Measurements from ENCODE around the gene EDDM13. TPM values are rescaled to one million over a fixed set of nuclear protein-coding genes. Genes with fewer than 3 reads are reported as not detected.

The EDDM13 gene
- total and polyA plus RNA-seq, 10 of the 15 experiments (the other 5 are each of a cell fraction or from before 2014, with no cell fraction given), result 0.15 to 0.37 TPM; not detected in 8

DNA sequence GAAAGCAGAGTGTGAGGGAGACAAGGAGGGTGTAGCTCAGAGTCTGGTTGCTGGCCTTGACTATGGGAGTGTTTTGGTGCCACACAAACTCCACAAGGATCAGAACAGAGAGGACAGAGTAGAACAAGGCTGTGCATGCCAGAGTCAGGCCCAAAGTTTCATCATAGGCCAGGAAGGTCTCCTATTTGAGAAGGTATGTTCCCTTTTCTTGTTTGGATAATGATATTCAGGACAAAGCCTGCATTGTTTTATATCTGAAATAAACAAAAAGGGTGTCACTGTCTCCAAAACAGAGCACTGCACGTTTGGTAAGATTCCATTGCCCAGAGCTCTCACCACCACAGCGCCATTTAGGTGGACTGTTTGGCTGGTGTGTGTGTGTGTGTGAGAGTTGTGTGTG is 45.2 kb downstream of the EDDM13 start (continued):
- TF ChIP-seq, protein P1, sequence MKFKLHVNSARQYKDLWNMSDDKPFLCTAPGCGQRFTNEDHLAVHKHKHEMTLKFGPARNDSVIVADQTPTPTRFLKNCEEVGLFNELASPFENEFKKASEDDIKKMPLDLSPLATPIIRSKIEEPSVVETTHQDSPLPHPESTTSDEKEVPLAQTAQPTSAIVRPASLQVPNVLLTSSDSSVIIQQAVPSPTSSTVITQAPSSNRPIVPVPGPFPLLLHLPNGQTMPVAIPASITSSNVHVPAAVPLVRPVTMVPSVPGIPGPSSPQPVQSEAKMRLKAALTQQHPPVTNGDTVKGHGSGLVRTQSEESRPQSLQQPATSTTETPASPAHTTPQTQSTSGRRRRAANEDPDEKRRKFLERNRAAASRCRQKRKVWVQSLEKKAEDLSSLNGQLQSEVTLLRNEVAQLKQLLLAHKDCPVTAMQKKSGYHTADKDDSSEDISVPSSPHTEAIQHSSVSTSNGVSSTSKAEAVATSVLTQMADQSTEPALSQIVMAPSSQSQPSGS (IDR thresholded peaks at IDR 0.05; ENCODE audit: low read length), result no peak
- TF ChIP-seq NBN (IDR thresholded peaks at IDR 0.05) (no peak), YBX1 (IDR thresholded peaks at IDR 0.05) (no peak), BCL11A (IDR thresholded peaks at IDR 0.05; ENCODE audit: low read depth, low read length) (no peak), CHD1 (IDR thresholded peaks at IDR 0.05; ENCODE audit: low read depth, low read length) (no peak), NFYB (IDR thresholded peaks at IDR 0.05; ENCODE audit: insufficient read depth, low read depth, low read length) (no peak)
- TF ChIP-seq, protein P2, sequence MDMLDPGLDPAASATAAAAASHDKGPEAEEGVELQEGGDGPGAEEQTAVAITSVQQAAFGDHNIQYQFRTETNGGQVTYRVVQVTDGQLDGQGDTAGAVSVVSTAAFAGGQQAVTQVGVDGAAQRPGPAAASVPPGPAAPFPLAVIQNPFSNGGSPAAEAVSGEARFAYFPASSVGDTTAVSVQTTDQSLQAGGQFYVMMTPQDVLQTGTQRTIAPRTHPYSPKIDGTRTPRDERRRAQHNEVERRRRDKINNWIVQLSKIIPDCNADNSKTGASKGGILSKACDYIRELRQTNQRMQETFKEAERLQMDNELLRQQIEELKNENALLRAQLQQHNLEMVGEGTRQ (IDR thresholded peaks at IDR 0.05; ENCODE audit: borderline replicate concordance, low read depth, low read length), result no peak

DNA sequence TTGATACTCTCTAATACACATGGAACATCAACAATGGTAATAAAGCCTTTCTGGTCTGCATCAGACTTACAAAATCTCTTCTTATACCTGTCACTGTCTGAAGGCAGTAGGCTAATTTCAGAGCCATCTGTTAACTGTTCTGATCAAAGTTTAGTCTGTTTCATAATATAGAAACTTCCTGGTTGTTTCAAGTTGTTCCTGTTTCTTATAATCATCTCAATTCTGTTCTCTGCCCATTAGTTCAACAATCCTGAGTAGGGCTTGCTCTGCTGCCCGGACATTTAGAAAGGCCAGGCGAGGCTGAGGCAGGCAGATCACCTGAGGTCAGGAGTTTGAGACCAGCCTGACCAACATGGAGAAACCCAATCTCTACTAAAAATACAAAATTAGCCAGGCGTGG is 47.4 kb downstream of the EDDM13 start:
- TF ChIP-seq, protein P2 (IDR thresholded peaks at IDR 0.05; ENCODE audit: borderline replicate concordance, low read depth, low read length), result no peak
- TF ChIP-seq SREBF2 (IDR thresholded peaks at IDR 0.05; ENCODE audit: low read length), result no peak
- Histone ChIP-seq H3K9ac (ENCODE audit: control insufficient read depth, insufficient read depth, low read length) (no peak overlapping the region), H3K4me1 (ENCODE audit: control insufficient read depth, insufficient read depth, low read length) (no peaks in the 10 kb centered on the region; the same call in 1 of the 2 replicates), H3K4me2 (ENCODE audit: control insufficient read depth, insufficient read depth) (no peak overlapping the region), H3K4me3 (no peak overlapping the region), H3K27me3 (replicated peaks in 1 of 2; ENCODE audit: control insufficient read depth in 2 of 2, insufficient read depth in 2 of 2, low read length in 1 of 2) (no peaks in the 10 kb centered on the region), H2AFZ (ENCODE audit: control insufficient read depth, low read depth, low read length) (no peak overlapping the region), H3K36me3 (ENCODE audit: control insufficient read depth in 2 of 2, insufficient read depth in 2 of 2, low read length in 1 of 2) (no peaks in the 10 kb centered on the region), H3K27ac (ENCODE audit: control insufficient read depth, insufficient read depth) (no peak overlapping the region), H3K9me3 (replicated peaks; ENCODE audit: control insufficient read depth, insufficient read depth, low read length) (no peaks in the 10 kb centered on the region), H4K20me1 (ENCODE audit: control insufficient read depth, insufficient read depth) (no peaks in the 10 kb centered on the region), H3K79me2 (ENCODE audit: control insufficient read depth, insufficient read depth, low read length) (no peaks in the 10 kb centered on the region)
- DNase-seq (ENCODE audit: low read depth, low spot score) (no peak), ATAC-seq (no peak), FAIRE-seq (no peak)
- ChIA-PET RAD21 (ENCODE audit: unreplicated experiment) (no interaction called here), SMC1A (ENCODE audit: uncharacterized antibody, unreplicated experiment) (no interaction called here), POLR2A (no interaction called here), CTCF (no interaction called here)
- intact Hi-C loops (cut with micrococcal nuclease; ENCODE audit: unreplicated experiment) (no loop called here), in situ Hi-C loops (cut with MboI) (loop anchor here (5.0 kb wide), 1 partner anchor 238 kb away; no protein-coding TSS in a partner anchor)
- no TSS peak for BruUV-seq (replicated peaks)
- WGBS (ENCODE audit: insufficient coverage, insufficient replicate concordance, low lambda C conversion rate, missing lambda C conversion rate), result 29% methylated on average over 3 of the region's 3 CpGs
